T-helper 1 cell treated with Interleukin-12 subunit alpha and Interleukin-12 subunit beta and Interleukin-4 antibody, amounts not matched to agents 30 ng/mL and 1 ng/mL, for 36 hours (primary cell): Measurements from ENCODE around the gene ACY1. TPM values are rescaled to one million over a fixed set of nuclear protein-coding genes. Genes with fewer than 3 reads are reported as not detected.

ENCODE experiments used
- intact Hi-C: fragments of 100-400 bp; cut with micrococcal nuclease; formaldehyde crosslinking; loops from one replicate; pipeline ENCODE4 v1.15.1; 2024
- total RNA-seq: library from RNA; stranded (reverse); gene quantifications from 2 replicates; pipeline ENCODE4 v1.2.3, GENCODE V29; 2022

Gene ACY1
- total RNA-seq, 1 donor from 2014 or later = 23.1 TPM

GRCh38 chr3:51999846-52000245, 16.5 kb downstream of the ACY1 start:
- intact Hi-C loops = loop anchor here (5.0 kb wide), 1 partner anchor 537 kb away; the partner anchor contains the start of gene UQCC5

- intact Hi-C loops = loop anchor here (1.0 kb wide), 4 partner anchors 56 to 338 kb away; no protein-coding TSS in a partner anchor
These were observed 18.2 kb downstream of the ACY1 start for GRCh38 chr3:52001443-52001974.

- intact Hi-C loops = no loop called here
These were observed 19.4 kb downstream of the ACY1 start for GRCh38 chr3:52002748-52003147.

GRCh38 chr3:52004163-52004787, 20.9 kb downstream of the ACY1 start:
- intact Hi-C loops = no loop called here

GRCh38 chr3:52004906-52005395, 21.6 kb downstream of the ACY1 start:
- intact Hi-C loops = no loop called here

GRCh38 chr3:52005571-52005986, 22.2 kb downstream of the ACY1 start:
- intact Hi-C loops = no loop called here

- intact Hi-C loops = no loop called here
These were observed 22.9 kb downstream of the ACY1 start for GRCh38 chr3:52006017-52006819.

GRCh38 chr3:52006820-52007133, 23.4 kb downstream of the ACY1 start:
- intact Hi-C loops = no loop called here

- intact Hi-C loops = no loop called here
These were observed 24.0 kb downstream of the ACY1 start for GRCh38 chr3:52007291-52007690.

- intact Hi-C loops = no loop called here
These were observed 27.1 kb downstream of the ACY1 start for GRCh38 chr3:52010431-52010830.

GRCh38 chr3:52012699-52013098, 29.4 kb downstream of the ACY1 start:
- intact Hi-C loops = no loop called here

GRCh38 chr3:52013802-52014598, 30.7 kb downstream of the ACY1 start:
- intact Hi-C loops = no loop called here

GRCh38 chr3:52014613-52015012, 31.3 kb downstream of the ACY1 start:
- intact Hi-C loops = no loop called here

GRCh38 chr3:52015438-52016228, 32.3 kb downstream of the ACY1 start:
- intact Hi-C loops = no loop called here

GRCh38 chr3:52017586-52017985, 34.3 kb downstream of the ACY1 start:
- intact Hi-C loops = no loop called here

- intact Hi-C loops = no loop called here
These were observed 35.1 kb downstream of the ACY1 start for GRCh38 chr3:52018319-52019000.

- intact Hi-C loops = no loop called here
These were observed 36.2 kb downstream of the ACY1 start for GRCh38 chr3:52019352-52020080.

- intact Hi-C loops = no loop called here
These were observed 37.5 kb downstream of the ACY1 start for GRCh38 chr3:52020796-52021195.

GRCh38 chr3:52021489-52022268, 38.3 kb downstream of the ACY1 start:
- intact Hi-C loops = no loop called here
